Measurements from ENCODE around the gene RMDN3. TPM values are rescaled to one million over a fixed set of nuclear protein-coding genes. Genes with fewer than 3 reads are reported as not detected.

RMDN3 gene
- total RNA-seq, 2 donors from 2014 or later, result 17.2 to 34.5 TPM

DNA sequence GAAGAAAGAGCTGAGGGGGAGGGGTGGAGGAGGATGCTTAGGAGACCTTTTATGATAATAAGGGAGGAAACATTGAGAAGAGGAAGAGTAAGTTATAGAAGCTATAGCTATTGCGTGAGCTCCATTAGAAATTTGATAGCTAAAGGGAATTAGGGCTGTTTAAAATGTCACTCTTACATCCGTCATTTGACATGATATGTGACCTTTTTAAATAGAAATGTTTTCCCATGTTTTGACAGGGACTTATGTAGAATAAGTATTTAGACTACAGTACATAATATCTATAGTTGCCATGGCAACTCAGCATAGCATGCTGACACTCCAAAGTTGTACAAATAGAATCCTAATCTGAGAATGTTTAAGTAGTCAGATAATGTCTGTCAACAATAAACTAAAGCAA is 40.9 kb downstream of the RMDN3 start:
- Histone ChIP-seq H3K36me3 (no peaks in the 10 kb centered on the region), H3K9me3 (no peaks in the 10 kb centered on the region), H3K4me3 (no peak overlapping the region), H3K4me1 (ENCODE audit: control insufficient read depth in 1 of 2, low read depth in 2 of 2) (no peaks in the 10 kb centered on the region), H3K27me3 (replicated peaks; ENCODE audit: insufficient read depth) (no peaks in the 10 kb centered on the region), H3K27ac (no peak overlapping the region)
- no peak for ATAC-seq (ENCODE audit: insufficient number of reproducible peaks, low FRiP score, low read depth)
- TF ChIP-seq, protein P1, sequence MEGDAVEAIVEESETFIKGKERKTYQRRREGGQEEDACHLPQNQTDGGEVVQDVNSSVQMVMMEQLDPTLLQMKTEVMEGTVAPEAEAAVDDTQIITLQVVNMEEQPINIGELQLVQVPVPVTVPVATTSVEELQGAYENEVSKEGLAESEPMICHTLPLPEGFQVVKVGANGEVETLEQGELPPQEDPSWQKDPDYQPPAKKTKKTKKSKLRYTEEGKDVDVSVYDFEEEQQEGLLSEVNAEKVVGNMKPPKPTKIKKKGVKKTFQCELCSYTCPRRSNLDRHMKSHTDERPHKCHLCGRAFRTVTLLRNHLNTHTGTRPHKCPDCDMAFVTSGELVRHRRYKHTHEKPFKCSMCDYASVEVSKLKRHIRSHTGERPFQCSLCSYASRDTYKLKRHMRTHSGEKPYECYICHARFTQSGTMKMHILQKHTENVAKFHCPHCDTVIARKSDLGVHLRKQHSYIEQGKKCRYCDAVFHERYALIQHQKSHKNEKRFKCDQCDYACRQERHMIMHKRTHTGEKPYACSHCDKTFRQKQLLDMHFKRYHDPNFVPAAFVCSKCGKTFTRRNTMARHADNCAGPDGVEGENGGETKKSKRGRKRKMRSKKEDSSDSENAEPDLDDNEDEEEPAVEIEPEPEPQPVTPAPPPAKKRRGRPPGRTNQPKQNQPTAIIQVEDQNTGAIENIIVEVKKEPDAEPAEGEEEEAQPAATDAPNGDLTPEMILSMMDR (IDR thresholded peaks at IDR 0.05), result no peak
- no peak for DNase-seq (ENCODE audit: low spot score)

DNA sequence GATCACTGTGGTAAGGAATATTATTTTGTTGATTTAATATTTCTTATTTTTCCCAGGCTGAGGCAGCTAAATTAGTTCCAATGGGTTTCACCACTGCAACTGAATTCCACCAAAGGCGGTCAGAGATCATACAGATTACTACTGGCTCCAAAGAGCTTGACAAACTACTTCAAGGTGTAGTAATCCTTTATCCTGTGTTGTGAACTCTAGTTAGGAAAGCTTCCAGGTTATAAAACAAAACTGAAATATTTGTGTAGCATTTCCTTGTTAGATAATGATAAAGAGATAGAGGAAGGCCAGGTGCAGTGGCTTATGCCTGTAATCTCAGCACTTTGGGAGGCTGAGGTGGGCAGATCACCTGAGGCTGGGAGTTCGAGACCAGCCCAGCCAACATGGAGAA is 48.9 kb downstream of the RMDN3 start:
- Histone ChIP-seq H3K36me3 (no peaks in the 10 kb centered on the region), H3K9me3 (no peaks in the 10 kb centered on the region), H3K27me3 (replicated peaks; ENCODE audit: insufficient read depth) (no peaks in the 10 kb centered on the region), H3K27ac (no peak overlapping the region), H3K4me3 (no peak overlapping the region), H3K4me1 (ENCODE audit: control insufficient read depth in 1 of 2, low read depth in 2 of 2) (no peaks in the 10 kb centered on the region)
- DNase-seq (ENCODE audit: low spot score), result no peak
- TF ChIP-seq, protein P1 (IDR thresholded peaks at IDR 0.05), result no peak
- ATAC-seq (ENCODE audit: insufficient number of reproducible peaks, low FRiP score, low read depth), result no peak

DNA sequence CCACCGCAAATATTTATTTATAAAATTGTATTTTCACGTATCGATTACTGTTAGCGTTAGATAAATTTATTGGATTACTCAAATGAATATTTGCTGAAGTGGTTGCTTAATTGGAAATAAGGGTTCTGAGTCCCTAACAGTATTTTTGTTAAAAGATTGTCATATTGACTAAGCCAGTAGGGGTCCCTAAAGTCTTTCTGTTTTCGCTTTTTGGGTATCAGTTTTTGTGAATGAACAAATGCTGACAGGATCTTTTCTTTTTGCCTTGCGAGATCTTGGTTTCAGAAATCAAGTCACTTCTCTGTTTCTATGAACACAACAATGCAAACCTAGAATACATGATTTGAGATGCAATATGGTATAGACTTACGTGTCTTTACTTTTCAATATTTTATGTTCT is 53.0 kb downstream of the RMDN3 start:
- DNase-seq (ENCODE audit: low spot score) (no peak), ATAC-seq (ENCODE audit: insufficient number of reproducible peaks, low FRiP score, low read depth) (no peak)
- Histone ChIP-seq H3K36me3 (no peaks in the 10 kb centered on the region), H3K4me1 (ENCODE audit: control insufficient read depth in 1 of 2, low read depth in 2 of 2) (no peaks in the 10 kb centered on the region), H3K27ac (no peak overlapping the region), H3K27me3 (replicated peaks; ENCODE audit: insufficient read depth) (no peaks in the 10 kb centered on the region), H3K4me3 (no peak overlapping the region), H3K9me3 (no peaks in the 10 kb centered on the region)
- TF ChIP-seq, protein P1 (IDR thresholded peaks at IDR 0.05), result no peak

DNA sequence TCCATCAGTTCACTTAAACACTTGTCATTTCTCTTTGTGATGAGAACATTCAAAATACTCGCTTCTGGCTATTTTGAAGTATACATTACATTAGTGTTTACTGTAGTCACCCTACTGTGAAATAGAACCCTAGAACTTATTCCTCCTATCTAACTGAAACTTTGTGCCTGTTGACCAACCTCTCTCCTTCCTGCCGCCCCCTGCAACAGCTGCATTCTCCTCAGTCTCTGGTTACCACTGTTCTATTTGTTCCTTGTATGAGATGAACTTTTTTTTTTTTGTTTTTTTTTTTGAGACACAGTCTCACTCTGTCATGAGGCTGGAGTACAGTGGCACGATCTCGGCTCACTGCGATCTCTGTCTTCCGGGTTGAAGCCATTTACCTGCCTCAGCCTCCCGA is 57.1 kb downstream of the RMDN3 start:
- H3K4me3 ChIP-seq, result no peak overlapping the region
- no peaks in the 10 kb centered on the region for H3K9me3 ChIP-seq
- ATAC-seq (ENCODE audit: insufficient number of reproducible peaks, low FRiP score, low read depth) (no peak), DNase-seq (ENCODE audit: low spot score) (no peak)
- H3K36me3 ChIP-seq, result no peaks in the 10 kb centered on the region
- no peaks in the 10 kb centered on the region for H3K27me3 ChIP-seq (replicated peaks; ENCODE audit: insufficient read depth)
- peaks cover 17 to 18% of the 10 kb centered on the region in 2 donors for H3K4me1 ChIP-seq (ENCODE audit: control insufficient read depth in 1 of 2, low read depth in 2 of 2)
- TF ChIP-seq, protein P1 (IDR thresholded peaks at IDR 0.05), result no peak
- no peak overlapping the region for H3K27ac ChIP-seq

DNA sequence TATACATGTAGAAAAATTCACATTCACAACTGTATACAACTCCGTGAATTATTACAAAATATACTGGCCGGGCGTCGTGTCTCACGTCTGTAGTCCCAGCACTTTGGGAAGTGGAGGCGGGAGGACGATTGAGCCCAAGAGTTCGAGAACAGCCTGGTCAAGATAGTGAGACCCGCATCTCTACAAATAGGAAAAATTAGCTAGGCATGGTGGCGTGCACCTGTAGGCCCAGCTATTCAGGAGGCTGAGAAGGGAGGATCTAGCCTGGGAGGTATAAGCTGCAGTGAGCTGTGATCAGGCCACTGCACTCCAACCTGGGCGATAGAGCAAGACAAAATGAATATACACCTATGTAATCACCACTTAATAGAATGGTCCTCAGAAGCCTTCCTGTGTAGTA is 58.8 kb downstream of the RMDN3 start:
- TF ChIP-seq, protein P1 (IDR thresholded peaks at IDR 0.05), result no peak
- Histone ChIP-seq H3K9me3 (no peaks in the 10 kb centered on the region), H3K36me3 (no peaks in the 10 kb centered on the region), H3K27ac (no peak overlapping the region), H3K4me1 (ENCODE audit: control insufficient read depth in 1 of 2, low read depth in 2 of 2) (peaks cover 17 to 18% of the 10 kb centered on the region in 2 donors), H3K4me3 (peak overlapping the region; percentile 87), H3K27me3 (replicated peaks; ENCODE audit: insufficient read depth) (no peaks in the 10 kb centered on the region)
- ATAC-seq (ENCODE audit: insufficient number of reproducible peaks, low FRiP score, low read depth), result no peak
- no peak for DNase-seq (ENCODE audit: low spot score)

Measured in thoracic aorta (tissue), 2 donors.